K562 (cell line): ENCODE results near the gene DGCR2. TPM values are rescaled to one million over a fixed set of nuclear protein-coding genes. Genes with fewer than 3 reads are reported as not detected.

ENCODE experiments used
- HMGN3 ChIP-seq: IDR thresholded peaks from 2 replicates; pipeline ENCODE4 v1.6.1; 2011; ENCODE audit warnings: borderline replicate concordance, low read depth, mild to moderate bottlenecking, mixed read lengths, low read length; ENCODE audit not compliant: insufficient read length; ENCODE audit errors: extremely low read depth
- JUND ChIP-seq, 2 experiments: IDR thresholded peaks; 2 replicates in 1 of 2; 3 replicates in 1 of 2; pipeline ENCODE4 v1.6.1; 2011; ENCODE audit warnings: borderline replicate concordance in 2 of 2, low read depth in 2 of 2, low read length in 2 of 2, improper control_type of control experiment in 1 of 2, missing biosample characterization in 1 of 2, missing genetic modification characterization in 1 of 2, missing genetic modification reagents in 1 of 2
- POLR2B ChIP-seq: fragments of 450-650 bp; IDR thresholded peaks from 2 replicates; pipeline ENCODE4 v1.6.1; 2018; ENCODE audit warnings: low read depth; ENCODE audit not compliant: partially characterized antibody
- RBM25 ChIP-seq: fragments of 200-400 bp; formaldehyde crosslinking; IDR thresholded peaks from 2 replicates; pipeline ENCODE4 v1.6.1; 2018; ENCODE audit warnings: low read length, low read depth, moderate library complexity; ENCODE audit not compliant: severe bottlenecking
- STAT5A ChIP-seq: IDR thresholded peaks from 2 replicates; pipeline ENCODE4 v1.6.1; 2012; ENCODE audit warnings: low read length, inconsistent platforms, borderline replicate concordance
- TSC22D4 ChIP-seq: fragments of 450-650 bp; IDR thresholded peaks from 2 replicates; pipeline ENCODE4 v1.6.1; 2016; ENCODE audit warnings: missing genetic modification characterization, missing biosample characterization, control low read depth
- YY1 ChIP-seq, 3 experiments: IDR thresholded peaks; 2 replicates each; pipeline ENCODE4 v1.6.1; 2011; ENCODE audit warnings: low read length in 2 of 3, mild to moderate bottlenecking in 2 of 3, moderate library complexity in 2 of 3, borderline replicate concordance in 1 of 3, control low read depth in 1 of 3, low read depth in 1 of 3; ENCODE audit not compliant: insufficient read depth in 3 of 3, insufficient replicate concordance in 2 of 3, control insufficient read depth in 1 of 3, insufficient read length in 1 of 3; ENCODE audit errors: extremely low read depth in 1 of 3
- ZFX ChIP-seq: sonication (generic); formaldehyde crosslinking; IDR thresholded peaks from 2 replicates; pipeline ENCODE4 v1.8.0; 2022; ENCODE audit warnings: mild to moderate bottlenecking, missing genetic modification reagents, moderate library complexity
- ZNF766 ChIP-seq: fragments of 200-800 bp; sonication (Bioruptor generic); conservative IDR thresholded peaks from 2 replicates; pipeline ENCODE4 v1.6.1; 2016; ENCODE audit warnings: missing genetic modification characterization, missing compliant biosample characterization
- polyA plus RNA-seq, 8 experiments: library from polyadenylated mRNA; depleted of rRNA in 4 of 8; stranded (reverse) in 5 of 8; unstranded in 3 of 8; fragments of >200 nt; fragmentation: Nextera tagmentation in 2 of 8; fragmentation: Illumina TruSeq in 1 of 8; extraction: Ambion mirVana in 2 of 8; extraction: Trizol in 1 of 8; gene quantifications; 2 replicates each; pipeline versions ENCODE4 v1.2.1 to v1.2.3, GENCODE V29; 2011 to 2014; ENCODE audit warnings: inconsistent platforms in 1 of 8, missing spikeins in 1 of 8
- total RNA-seq, 7 experiments: library from RNA; depleted of rRNA in 6 of 7; stranded (reverse); fragments of >200 nt in 6 of 7; fragmentation: Illumina TruSeq in 2 of 7; extraction: Trizol in 2 of 7; gene quantifications; 2 replicates each; pipeline versions ENCODE4 v1.2.1 to v1.2.3, GENCODE V29; 2011 to 2021; ENCODE audit warnings: low replicate concordance in 1 of 7
- TF ChIP-seq, protein P1 (sequence below): fragments of 250-450 bp; sonication (Bioruptor Pico); IDR thresholded peaks from 2 replicates; pipeline ENCODE4 v1.5.0; 2021; ENCODE audit warnings: mild to moderate bottlenecking, moderate library complexity
- TF ChIP-seq, protein P2 (sequence below): sonication (generic); formaldehyde crosslinking; IDR thresholded peaks from 2 replicates; pipeline ENCODE4 v1.8.1; 2022; ENCODE audit warnings: missing genetic modification reagents
- TF ChIP-seq, protein P3 (sequence below): sonication (generic); formaldehyde crosslinking; IDR thresholded peaks from 2 replicates; pipeline ENCODE4 v1.8.0; 2022; ENCODE audit warnings: mild to moderate bottlenecking, missing genetic modification reagents
- TF ChIP-seq, protein P4 (sequence below), 2 experiments: fragments of 450-650 bp in 1 of 2; sonication (generic) in 1 of 2; formaldehyde crosslinking in 1 of 2; IDR thresholded peaks in 1 of 2; conservative IDR thresholded peaks in 1 of 2; 2 replicates each; pipeline versions ENCODE4 v1.6.1 to v1.8.1; 2016 to 2023; ENCODE audit warnings: mild to moderate bottlenecking in 2 of 2, moderate library complexity in 2 of 2, inconsistent platforms in 1 of 2, missing genetic modification reagents in 1 of 2

Gene DGCR2
- total and polyA plus RNA-seq, 9 of the 15 experiments (the other 6 are each of a cell fraction or from before 2014, with no cell fraction given), result 0.69 to 101 (median 56.4) TPM

DNA sequence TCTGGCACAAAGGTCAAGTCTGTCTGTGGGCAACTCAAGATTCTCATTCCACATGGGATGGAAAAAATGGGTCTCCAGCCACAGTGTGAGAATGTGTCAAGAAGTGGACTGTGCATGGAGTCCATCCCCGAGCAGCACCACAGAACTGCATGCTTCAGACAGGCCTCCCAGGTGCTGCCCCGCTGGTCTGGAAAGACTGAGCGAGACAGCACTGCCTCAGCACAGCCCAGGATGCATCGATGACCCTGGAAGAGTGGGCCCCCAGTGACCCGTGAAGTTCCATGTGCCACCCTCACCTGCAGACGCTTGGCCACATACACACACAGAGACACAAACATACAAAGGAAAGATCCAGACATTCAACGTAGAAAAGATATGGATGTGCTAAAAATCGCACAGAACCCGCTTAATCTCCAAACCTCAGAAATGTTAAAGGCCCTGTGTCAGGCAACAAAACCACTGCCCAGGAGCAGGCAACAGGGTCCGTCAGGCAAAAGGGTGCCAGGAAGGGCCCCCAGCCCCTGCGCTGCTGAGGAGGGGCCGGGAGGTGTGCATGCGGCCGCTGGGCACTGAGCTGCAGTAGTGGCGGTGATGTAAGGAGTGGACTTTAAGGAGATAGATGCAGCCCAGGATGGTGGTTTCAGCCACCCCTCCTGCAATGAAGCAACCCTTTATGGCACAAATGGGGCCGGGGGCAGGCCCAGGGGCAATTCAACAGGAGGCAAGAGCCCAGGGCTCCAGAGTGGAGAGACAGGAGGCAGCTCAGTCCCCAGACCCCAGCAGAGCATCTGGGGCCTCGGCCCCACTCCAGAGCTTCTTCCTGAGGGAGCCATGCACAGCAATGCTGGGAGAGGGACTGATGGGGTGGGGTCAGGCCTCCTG, 84.7 kb downstream of the DGCR2 start (continued):
- TF ChIP-seq, protein P1, sequence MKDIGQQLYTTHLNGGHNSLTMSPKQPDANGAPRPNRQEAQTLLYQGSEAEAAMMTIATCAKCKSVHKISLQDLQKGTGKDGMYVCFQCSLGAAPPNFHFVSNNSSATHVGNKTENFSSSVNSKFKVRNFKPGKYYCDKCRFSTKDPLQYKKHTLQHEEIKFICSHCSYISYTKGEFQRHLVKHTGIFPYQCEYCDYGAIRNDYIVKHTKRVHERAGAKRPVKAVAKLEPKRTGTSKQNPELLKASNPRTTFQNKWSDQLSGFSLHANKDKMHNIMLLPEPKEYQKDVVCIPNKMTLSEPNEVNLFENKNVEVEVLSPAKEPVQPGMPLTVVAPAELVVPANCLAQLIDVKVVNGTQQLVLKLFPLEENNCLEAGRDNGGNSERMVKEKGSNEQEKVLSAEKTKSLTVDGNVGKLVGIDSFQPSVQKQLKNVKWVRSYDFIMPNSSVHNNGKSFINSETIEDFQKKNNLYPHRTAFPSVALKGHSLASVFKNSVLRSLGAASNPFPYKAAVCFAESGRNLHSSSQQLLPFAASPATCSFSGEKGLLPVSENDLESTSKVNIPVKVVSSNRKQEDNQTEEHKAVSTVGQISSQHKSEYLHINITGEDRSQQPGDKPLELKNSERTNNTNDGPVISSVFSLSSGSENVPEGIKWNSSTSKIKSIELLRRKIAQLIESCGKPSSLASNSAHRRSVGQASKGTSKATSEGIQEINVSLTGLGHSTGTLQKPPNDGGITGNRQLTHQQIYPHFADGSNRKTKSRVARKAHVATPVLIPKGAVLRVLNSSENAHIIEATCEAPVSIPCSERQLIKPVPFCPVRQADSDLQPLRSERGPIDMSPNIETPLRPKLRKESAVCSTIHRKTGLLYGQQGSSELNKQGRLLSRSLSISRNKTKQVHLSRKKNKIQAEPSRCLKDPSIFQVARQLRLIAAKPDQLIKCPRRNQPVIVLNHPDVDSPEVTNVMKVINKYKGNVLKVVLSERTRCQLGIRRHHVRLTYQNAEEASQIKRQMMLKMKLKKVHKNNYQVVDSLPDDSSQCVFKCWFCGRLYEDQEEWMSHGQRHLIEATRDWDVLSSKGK (CRISPR knock-in tag), result no peak
- TF ChIP-seq RBM25 (no peak), ZFX (CRISPR knock-in tag) (no peak), JUND (IDR thresholded peaks at IDR 0.05; ENCODE audit: borderline replicate concordance, low read depth, low read length) (no peak), JUND (tag; IDR thresholded peaks at IDR 0.05; ENCODE audit: borderline replicate concordance, low read depth, low read length) (no peak), POLR2B (peak; percentile 5), ZNF766 (CRISPR knock-in tag) (no peak), YY1 (IDR thresholded peaks at IDR 0.05; ENCODE audit: borderline replicate concordance in 1 of 3, control insufficient read depth in 1 of 3, extremely low read depth in 1 of 3, insufficient read depth in 3 of 3, insufficient read length in 1 of 3, insufficient replicate concordance in 2 of 3, low read depth in 1 of 3, low read length in 2 of 3) (peak in 1 of 3 experiments; percentile 11), HMGN3 (peak; percentile 52), TSC22D4 (tag) (no peak), STAT5A (no peak)
- TF ChIP-seq, protein P2, sequence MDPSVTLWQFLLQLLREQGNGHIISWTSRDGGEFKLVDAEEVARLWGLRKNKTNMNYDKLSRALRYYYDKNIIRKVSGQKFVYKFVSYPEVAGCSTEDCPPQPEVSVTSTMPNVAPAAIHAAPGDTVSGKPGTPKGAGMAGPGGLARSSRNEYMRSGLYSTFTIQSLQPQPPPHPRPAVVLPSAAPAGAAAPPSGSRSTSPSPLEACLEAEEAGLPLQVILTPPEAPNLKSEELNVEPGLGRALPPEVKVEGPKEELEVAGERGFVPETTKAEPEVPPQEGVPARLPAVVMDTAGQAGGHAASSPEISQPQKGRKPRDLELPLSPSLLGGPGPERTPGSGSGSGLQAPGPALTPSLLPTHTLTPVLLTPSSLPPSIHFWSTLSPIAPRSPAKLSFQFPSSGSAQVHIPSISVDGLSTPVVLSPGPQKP (CRISPR knock-in tag), result peak; percentile 62; the same call in 1 of the 2 replicates
- TF ChIP-seq, protein P3, sequence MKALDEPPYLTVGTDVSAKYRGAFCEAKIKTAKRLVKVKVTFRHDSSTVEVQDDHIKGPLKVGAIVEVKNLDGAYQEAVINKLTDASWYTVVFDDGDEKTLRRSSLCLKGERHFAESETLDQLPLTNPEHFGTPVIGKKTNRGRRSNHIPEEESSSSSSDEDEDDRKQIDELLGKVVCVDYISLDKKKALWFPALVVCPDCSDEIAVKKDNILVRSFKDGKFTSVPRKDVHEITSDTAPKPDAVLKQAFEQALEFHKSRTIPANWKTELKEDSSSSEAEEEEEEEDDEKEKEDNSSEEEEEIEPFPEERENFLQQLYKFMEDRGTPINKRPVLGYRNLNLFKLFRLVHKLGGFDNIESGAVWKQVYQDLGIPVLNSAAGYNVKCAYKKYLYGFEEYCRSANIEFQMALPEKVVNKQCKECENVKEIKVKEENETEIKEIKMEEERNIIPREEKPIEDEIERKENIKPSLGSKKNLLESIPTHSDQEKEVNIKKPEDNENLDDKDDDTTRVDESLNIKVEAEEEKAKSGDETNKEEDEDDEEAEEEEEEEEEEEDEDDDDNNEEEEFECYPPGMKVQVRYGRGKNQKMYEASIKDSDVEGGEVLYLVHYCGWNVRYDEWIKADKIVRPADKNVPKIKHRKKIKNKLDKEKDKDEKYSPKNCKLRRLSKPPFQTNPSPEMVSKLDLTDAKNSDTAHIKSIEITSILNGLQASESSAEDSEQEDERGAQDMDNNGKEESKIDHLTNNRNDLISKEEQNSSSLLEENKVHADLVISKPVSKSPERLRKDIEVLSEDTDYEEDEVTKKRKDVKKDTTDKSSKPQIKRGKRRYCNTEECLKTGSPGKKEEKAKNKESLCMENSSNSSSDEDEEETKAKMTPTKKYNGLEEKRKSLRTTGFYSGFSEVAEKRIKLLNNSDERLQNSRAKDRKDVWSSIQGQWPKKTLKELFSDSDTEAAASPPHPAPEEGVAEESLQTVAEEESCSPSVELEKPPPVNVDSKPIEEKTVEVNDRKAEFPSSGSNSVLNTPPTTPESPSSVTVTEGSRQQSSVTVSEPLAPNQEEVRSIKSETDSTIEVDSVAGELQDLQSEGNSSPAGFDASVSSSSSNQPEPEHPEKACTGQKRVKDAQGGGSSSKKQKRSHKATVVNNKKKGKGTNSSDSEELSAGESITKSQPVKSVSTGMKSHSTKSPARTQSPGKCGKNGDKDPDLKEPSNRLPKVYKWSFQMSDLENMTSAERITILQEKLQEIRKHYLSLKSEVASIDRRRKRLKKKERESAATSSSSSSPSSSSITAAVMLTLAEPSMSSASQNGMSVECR (CRISPR knock-in tag), result peak; percentile 72
- TF ChIP-seq, protein P4, sequence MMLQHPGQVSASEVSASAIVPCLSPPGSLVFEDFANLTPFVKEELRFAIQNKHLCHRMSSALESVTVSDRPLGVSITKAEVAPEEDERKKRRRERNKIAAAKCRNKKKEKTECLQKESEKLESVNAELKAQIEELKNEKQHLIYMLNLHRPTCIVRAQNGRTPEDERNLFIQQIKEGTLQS (IDR thresholded peaks at IDR 0.05), result no peak
- TF ChIP-seq, protein P4 (CRISPR knock-in tag; conservative IDR thresholded peaks at IDR 0.05), result 0 out of 2 replicates have a peak, but pooled peaks have one; percentile 20
